GM12801 (cell line): ENCODE data around the gene ZBTB45.

ENCODE experiments used
- TF ChIP-seq, protein P1 (sequence below): IDR thresholded peaks from one replicate; pipeline ENCODE4 v1.5.1; 2011; ENCODE audit warnings: control low read depth; ENCODE audit not compliant: insufficient read length; ENCODE audit errors: extremely low read depth

ZBTB45 gene

GRCh38 chr19:58474997-58475713 lies 44.5 kb downstream of the ZBTB45 start:
- TF ChIP-seq, protein P1, sequence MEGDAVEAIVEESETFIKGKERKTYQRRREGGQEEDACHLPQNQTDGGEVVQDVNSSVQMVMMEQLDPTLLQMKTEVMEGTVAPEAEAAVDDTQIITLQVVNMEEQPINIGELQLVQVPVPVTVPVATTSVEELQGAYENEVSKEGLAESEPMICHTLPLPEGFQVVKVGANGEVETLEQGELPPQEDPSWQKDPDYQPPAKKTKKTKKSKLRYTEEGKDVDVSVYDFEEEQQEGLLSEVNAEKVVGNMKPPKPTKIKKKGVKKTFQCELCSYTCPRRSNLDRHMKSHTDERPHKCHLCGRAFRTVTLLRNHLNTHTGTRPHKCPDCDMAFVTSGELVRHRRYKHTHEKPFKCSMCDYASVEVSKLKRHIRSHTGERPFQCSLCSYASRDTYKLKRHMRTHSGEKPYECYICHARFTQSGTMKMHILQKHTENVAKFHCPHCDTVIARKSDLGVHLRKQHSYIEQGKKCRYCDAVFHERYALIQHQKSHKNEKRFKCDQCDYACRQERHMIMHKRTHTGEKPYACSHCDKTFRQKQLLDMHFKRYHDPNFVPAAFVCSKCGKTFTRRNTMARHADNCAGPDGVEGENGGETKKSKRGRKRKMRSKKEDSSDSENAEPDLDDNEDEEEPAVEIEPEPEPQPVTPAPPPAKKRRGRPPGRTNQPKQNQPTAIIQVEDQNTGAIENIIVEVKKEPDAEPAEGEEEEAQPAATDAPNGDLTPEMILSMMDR, result no peak

GRCh38 chr19:58474291-58474996 lies 45.2 kb downstream of the ZBTB45 start:
- TF ChIP-seq, protein P1, result no peak

DNA sequence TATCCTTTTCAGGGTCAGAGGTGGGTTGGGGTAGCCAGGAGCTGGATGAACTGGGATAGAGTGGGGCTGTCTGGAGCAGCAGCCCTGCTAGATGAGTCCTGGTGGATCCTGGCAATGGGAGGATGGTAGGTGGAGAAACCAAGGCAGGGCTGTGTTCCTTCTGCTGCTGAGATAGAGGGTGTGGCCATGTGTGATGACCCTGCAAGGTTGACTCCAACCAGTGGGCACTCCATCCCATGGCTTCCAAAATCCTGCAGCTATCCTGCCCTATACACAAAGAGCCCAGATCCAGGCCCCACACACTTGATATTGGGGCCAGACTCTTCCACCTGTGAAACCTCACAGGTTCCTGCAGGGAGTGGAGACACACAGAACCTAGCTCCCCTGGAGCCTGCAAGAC lies 45.8 kb downstream of the ZBTB45 start:
- TF ChIP-seq, protein P1, result no peak

GRCh38 chr19:58471736-58472135 lies 47.9 kb downstream of the ZBTB45 start:
- TF ChIP-seq, protein P1, result no peak

DNA sequence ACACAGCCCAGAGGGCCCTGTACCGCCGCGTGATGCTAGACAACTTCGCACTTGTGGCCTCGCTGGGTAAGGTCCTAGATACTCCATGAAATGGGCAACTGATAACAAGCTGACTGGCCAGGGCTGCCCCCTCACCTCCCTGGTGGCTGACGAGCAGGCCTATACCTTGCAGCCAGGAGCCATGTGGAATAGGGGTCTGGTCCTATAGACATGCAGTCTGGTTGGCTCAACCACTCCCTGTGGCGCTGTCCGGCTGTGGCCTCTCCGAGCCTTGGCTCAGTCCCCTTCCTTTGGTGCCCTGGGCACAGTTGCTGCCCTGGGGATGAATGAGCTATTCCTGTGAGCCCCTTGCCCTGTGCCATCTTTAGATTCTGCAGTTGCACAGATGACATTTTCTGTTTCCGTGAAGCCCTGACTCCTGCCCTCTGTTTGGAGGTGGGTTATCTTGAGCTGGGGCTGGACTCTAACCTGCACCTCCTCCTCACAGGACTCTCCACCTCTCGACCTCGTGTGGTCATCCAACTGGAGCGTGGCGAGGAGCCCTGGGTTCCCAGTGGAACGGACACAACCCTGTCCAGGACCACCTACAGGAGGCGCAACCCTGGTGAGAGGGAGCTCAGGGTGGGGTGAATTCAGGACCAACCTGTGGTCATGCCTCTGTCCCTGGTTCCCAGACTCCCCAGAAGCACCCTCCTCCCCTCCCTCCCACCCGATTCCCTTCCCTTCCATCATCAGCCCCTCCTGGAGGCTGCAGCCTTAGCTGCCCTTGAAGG lies 50.2 kb downstream of the ZBTB45 start:
- TF ChIP-seq, protein P1, result no peak

DNA sequence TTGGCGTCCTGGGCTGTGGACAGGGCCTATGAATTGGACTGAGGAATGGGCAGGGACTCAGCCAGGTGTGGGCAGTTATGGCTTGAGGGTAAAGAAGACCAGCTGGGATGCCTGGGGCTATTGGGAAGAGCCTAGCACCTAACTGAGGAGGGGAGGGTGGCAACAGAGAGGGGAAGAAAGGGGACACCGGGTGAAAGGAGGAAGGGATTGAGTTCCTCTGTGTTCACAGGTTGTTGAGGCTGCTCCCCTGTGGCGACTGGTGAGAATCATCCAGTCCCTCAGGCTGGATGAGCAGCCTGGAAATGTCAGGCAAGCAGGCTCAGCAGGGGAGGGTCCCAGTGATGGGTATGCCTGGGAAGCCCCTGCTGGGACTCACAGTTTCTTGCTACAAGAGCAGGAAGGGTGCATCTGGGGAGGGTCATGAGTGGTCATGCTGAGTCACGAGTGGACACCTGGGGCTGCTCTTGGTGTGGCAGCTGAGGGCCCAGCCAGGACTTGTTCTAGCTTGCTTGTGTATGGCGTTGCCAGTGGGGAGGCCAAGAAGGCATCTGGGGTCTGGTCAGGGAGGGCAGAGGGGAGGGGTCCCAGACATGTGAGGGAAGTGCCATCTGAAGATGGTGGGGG lies 51.3 kb downstream of the ZBTB45 start:
- TF ChIP-seq, protein P1, result no peak
